Sigmoid colon (tissue), 7 donors: ENCODE results near the gene F8. TPM values are rescaled to one million over a fixed set of nuclear protein-coding genes. Genes with fewer than 3 reads are reported as not detected.
"Not testable (repeated sequence)": the region's sequence is repeated elsewhere in the genome, so short reads cannot be mapped to it uniquely, and the experiment has no call there.

Experiments
- DNase-seq: peaks from one replicate; pipeline ENCODE4 v3.0.0-alpha.2; 2019
- H3K27ac ChIP-seq, 4 donors: fragments of 200-600 bp; sonication (generic); one replicate each; pipeline ENCODE4 v1.5.1; 2016 to 2019; ENCODE audit warnings: mild to moderate bottlenecking in 1 of 4
- H3K27me3 ChIP-seq, 3 donors: fragments of 200-600 bp; sonication (generic); one replicate each; pipeline ENCODE4 v1.5.1; 2019; ENCODE audit warnings: mild to moderate bottlenecking in 1 of 3
- H3K36me3 ChIP-seq, 4 donors: fragments of 200-600 bp; sonication (generic); one replicate each; pipeline ENCODE4 v1.5.1; 2016 to 2019
- H3K4me1 ChIP-seq, 4 donors: fragments of 200-600 bp; sonication (generic); one replicate each; pipeline ENCODE4 v1.5.1; 2017 to 2019
- H3K4me3 ChIP-seq, 4 donors: fragments of 200-600 bp; sonication (generic); one replicate each; pipeline ENCODE4 v1.5.1; 2017 to 2019; ENCODE audit warnings: mild to moderate bottlenecking in 2 of 4, moderate library complexity in 1 of 4
- H3K9me3 ChIP-seq, 4 donors: fragments of 200-600 bp in 3 of 4; sonication (generic) in 3 of 4; one replicate each; pipeline versions ENCODE4 v1.5.1 to v1.6.1; 2013 to 2019
- EP300 ChIP-seq, 4 donors: sonication (generic); formaldehyde crosslinking; IDR thresholded peaks; one replicate each; pipeline ENCODE4 v1.6.1; 2017; ENCODE audit warnings: antibody characterized with exemption in 4 of 4
- POLR2A ChIP-seq, 2 donors: fragments of 450-650 bp; IDR thresholded peaks; one replicate each; pipeline ENCODE4 v1.6.1; 2016; ENCODE audit warnings: antibody characterized with exemption in 2 of 2, mild to moderate bottlenecking in 2 of 2, moderate library complexity in 2 of 2
- POLR2AphosphoS5 ChIP-seq, 4 donors: sonication (generic); formaldehyde crosslinking; IDR thresholded peaks; one replicate each; pipeline ENCODE4 v1.6.1; 2017; ENCODE audit warnings: antibody characterized with exemption in 4 of 4
- WGBS, 2 donors: extraction: QIAGEN DNeasy Blood & Tissue Kit; methylation state at CpG; one replicate each; pipeline ENCODE4 v1.1.7; 2013; 5-methylcytosine and 5-hydroxymethylcytosine counted together
- intact Hi-C: fragments of 100-400 bp; cut with DNase I; formaldehyde crosslinking; loops from one replicate; pipeline ENCODE4 v1.15.1; 2023
- polyA plus RNA-seq, 3 donors: library from polyadenylated mRNA; stranded (reverse); fragments of 200-250 nt; gene quantifications; one replicate each; pipeline ENCODE4 v1.2.3, GENCODE V29; 2013
- total RNA-seq, 4 donors: library from RNA; depleted of rRNA; stranded (reverse); fragments of >200 nt; gene quantifications; one replicate each; pipeline ENCODE4 v1.1.0, GENCODE V29; 2016
- TF ChIP-seq, protein P1 (sequence below), 4 experiments: fragments of 450-650 bp in 3 of 4; fragments of 200-600 bp in 1 of 4; IDR thresholded peaks; one replicate each; pipeline ENCODE4 v1.5.1; 2016 to 2019; ENCODE audit warnings: antibody characterized with exemption in 4 of 4, mild to moderate bottlenecking in 3 of 4, moderate library complexity in 2 of 4
- donor health status: healthy with polysubstance abuse.
- donor health status: Bipolar disorder and iron deficiency.
- donor health status: healthy.

Gene F8
- total and polyA plus RNA-seq, 7 donors, result 2.4 to 20.2 (median 10.0) TPM

- H3K36me3 ChIP-seq, result no peaks in the 10 kb centered on the region
- TF ChIP-seq EP300 (IDR thresholded peaks at IDR 0.05), result no peak
- TF ChIP-seq POLR2A (IDR thresholded peaks at IDR 0.05), result no peak
- TF ChIP-seq, protein P1, sequence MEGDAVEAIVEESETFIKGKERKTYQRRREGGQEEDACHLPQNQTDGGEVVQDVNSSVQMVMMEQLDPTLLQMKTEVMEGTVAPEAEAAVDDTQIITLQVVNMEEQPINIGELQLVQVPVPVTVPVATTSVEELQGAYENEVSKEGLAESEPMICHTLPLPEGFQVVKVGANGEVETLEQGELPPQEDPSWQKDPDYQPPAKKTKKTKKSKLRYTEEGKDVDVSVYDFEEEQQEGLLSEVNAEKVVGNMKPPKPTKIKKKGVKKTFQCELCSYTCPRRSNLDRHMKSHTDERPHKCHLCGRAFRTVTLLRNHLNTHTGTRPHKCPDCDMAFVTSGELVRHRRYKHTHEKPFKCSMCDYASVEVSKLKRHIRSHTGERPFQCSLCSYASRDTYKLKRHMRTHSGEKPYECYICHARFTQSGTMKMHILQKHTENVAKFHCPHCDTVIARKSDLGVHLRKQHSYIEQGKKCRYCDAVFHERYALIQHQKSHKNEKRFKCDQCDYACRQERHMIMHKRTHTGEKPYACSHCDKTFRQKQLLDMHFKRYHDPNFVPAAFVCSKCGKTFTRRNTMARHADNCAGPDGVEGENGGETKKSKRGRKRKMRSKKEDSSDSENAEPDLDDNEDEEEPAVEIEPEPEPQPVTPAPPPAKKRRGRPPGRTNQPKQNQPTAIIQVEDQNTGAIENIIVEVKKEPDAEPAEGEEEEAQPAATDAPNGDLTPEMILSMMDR (IDR thresholded peaks at IDR 0.05), result no peak
- TF ChIP-seq POLR2AphosphoS5 (IDR thresholded peaks at IDR 0.05), result no peak
- H3K27me3 ChIP-seq, result no peaks in the 10 kb centered on the region
- DNase-seq, result no peak
- H3K27ac ChIP-seq, result peak overlapping the region; percentile 90 to 96 (median 94)
- no peaks in the 10 kb centered on the region for H3K9me3 ChIP-seq
- H3K4me1 ChIP-seq, result peaks cover 0 to 14% (median 9%) of the 10 kb centered on the region in 4 donors
- H3K4me3 ChIP-seq, result peak overlapping the region; percentile 46 to 65 (median 62)
- WGBS, 2 donors, result 0 to 1% methylated on average over 16 of the region's 16 CpGs
- intact Hi-C loops, result loop anchor here (2.0 kb wide), 2 partner anchors 30 to 44 kb away; partner anchors contain the start of genes BRCC3, CMC4 and MTCP1
Observed at GRCh38 chrX:155026420-155026726, 3.9 kb upstream of the F8 start.

DNA sequence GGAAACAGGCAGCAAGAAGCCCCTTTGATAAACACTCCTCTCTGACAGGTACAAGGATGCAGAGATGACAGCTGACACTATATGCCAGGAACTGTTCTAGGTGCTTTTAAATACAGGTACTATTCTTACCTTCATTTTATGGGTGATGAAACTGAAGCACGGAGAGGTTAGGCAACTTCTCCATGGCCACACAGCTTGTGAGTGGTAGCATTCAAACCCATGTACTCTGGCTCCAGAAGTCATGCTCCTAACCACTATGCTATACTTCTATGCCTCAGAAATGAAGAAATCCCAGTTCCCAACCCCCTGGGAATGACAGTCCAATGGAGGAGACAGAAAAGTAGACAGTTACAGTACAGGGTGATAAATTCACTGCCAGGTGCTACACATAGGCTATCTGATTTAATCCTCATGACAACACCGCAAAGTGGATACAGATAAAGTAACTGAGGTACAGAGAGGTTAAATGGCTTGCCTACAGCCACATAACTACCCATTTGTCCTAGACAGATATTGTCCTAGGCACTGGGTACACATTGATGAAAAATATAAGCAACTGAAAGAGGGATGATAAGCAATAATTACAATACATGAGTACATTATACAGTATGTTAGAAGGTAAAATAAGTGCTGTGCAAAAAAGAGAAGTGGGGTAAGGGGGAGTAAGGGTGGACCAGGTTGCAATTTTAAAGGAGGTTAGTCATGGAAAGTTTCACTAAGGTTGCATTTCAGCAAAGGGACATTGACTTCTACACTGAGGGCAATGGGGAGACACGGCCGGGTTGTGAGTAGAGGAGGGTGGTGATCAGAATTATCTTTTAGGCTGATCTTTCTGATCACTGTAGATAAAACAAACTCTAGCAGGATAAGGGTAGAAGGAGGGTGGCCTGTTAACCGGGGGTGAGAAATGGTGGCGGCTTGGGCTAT, 1.6 kb upstream of the F8 start:
- H3K36me3 ChIP-seq, result no peaks in the 10 kb centered on the region
- peaks cover 0 to 13% (median 9%) of the 10 kb centered on the region in 4 donors for H3K4me1 ChIP-seq
- H3K27me3 ChIP-seq, result no peaks in the 10 kb centered on the region
- no peak overlapping the region for H3K27ac ChIP-seq
- H3K9me3 ChIP-seq, result no peaks in the 10 kb centered on the region
- H3K4me3 ChIP-seq, result no peak overlapping the region
- TF ChIP-seq, protein P1 (IDR thresholded peaks at IDR 0.05), result no peak
- TF ChIP-seq EP300 (IDR thresholded peaks at IDR 0.05) (no peak), POLR2A (IDR thresholded peaks at IDR 0.05) (no peak), POLR2AphosphoS5 (IDR thresholded peaks at IDR 0.05) (no peak)
- intact Hi-C loops, result no loop called here
- 85 to 87% methylated on average over 6 of the region's 6 CpGs for WGBS, 2 donors
- DNase-seq, result no peak

DNA sequence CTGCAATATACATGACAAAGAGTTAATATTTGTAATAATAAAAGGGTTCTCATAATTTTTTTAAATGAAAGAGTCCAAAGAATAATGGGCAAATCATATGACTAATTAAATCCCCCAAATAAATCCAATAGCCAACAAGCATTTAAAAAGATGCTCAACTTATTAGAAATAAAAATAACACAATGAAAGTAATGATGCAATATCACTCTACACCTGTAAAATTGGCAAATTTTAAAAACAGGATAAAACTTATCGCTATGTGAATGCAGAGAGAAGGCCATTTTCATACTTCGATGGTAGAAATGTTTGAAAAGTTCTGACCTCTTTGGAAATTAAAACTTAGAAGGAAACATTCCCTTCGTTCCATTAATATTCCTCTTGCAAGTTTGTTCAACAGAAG, 1.9 kb downstream of the F8 start:
- Histone ChIP-seq H3K9me3 (no peaks in the 10 kb centered on the region), H3K36me3 (no peaks in the 10 kb centered on the region), H3K4me3 (no peak overlapping the region), H3K4me1 (no peaks in the 10 kb centered on the region), H3K27ac (no peak overlapping the region), H3K27me3 (no peaks in the 10 kb centered on the region)
- no peak for DNase-seq
- WGBS, 2 donors, result 94 to 96% methylated on average over 3 of the region's 3 CpGs
- intact Hi-C loops, result no loop called here
- TF ChIP-seq POLR2AphosphoS5 (IDR thresholded peaks at IDR 0.05) (no peak), POLR2A (IDR thresholded peaks at IDR 0.05) (no peak), EP300 (IDR thresholded peaks at IDR 0.05) (no peak)
- TF ChIP-seq, protein P1 (IDR thresholded peaks at IDR 0.05), result no peak

- intact Hi-C loops, result no loop called here
- no peaks in the 10 kb centered on the region for H3K9me3 ChIP-seq
- DNase-seq, result no peak
- no peaks in the 10 kb centered on the region for H3K4me1 ChIP-seq
- TF ChIP-seq, protein P1 (IDR thresholded peaks at IDR 0.05), result no peak
- TF ChIP-seq POLR2A (IDR thresholded peaks at IDR 0.05), result no peak
- peak in 1 of 4 donors; percentile 41 for TF ChIP-seq POLR2AphosphoS5 (IDR thresholded peaks at IDR 0.05)
- TF ChIP-seq EP300 (IDR thresholded peaks at IDR 0.05), result no peak
- peak overlapping the region in 2 of 4 donors; percentile 25 to 45 for H3K27ac ChIP-seq
- no peaks in the 10 kb centered on the region for H3K36me3 ChIP-seq
- H3K4me3 ChIP-seq, result no peak overlapping the region
- no peaks in the 10 kb centered on the region for H3K27me3 ChIP-seq
- WGBS, 2 donors, result 79 to 80% methylated on average over 3 of the region's 3 CpGs
Observed at GRCh38 chrX:155009994-155010472, 12.5 kb downstream of the F8 start.

GRCh38 chrX:155008578-155008977, 13.9 kb downstream of the F8 start:
- H3K27me3 ChIP-seq, H3K4me1 ChIP-seq, H3K36me3 ChIP-seq, H3K4me3 ChIP-seq, H3K27ac ChIP-seq, intact Hi-C loops, H3K9me3 ChIP-seq, DNase-seq: not testable (repeated sequence)
- 94 to 98% methylated on average over 4 to 6 of the region's 12 CpGs for WGBS, 2 donors

DNA sequence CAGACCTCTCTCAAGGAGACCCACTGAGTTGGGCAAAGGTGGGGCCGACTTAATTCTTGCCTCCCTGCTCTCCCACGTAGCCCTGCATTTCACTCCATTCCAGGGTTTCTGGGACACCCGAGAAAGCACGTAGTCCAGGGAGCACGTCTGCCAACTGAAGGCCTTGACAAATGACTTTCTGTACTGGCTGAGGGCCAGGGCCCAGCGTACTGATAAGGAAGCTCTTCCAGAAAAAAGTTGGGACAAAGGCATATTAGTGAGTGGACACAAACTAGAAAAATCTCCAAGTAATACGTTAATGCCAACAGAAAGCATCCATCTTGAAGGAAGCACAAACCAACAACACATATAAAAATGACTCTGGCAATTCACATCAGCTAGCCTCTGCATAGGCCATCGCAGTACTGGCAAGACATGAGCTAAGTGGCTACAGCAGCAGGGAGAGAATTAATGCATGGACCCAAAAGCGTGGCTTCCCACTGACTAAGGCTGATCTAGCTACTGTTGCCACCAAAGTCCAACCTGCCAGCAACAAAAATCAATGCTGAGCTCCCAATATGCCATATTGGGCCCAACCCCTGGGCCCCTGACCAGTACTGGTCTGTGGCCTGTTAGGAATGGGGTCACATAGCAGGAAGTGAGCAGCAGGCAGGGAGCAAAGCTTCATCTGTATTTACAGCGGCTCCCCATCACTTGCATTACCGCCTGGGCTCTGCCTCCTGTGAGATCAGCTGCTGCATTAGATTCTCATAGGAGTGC, 15.4 kb downstream of the F8 start:
- not testable (repeated sequence) for H3K4me1 ChIP-seq

DNA sequence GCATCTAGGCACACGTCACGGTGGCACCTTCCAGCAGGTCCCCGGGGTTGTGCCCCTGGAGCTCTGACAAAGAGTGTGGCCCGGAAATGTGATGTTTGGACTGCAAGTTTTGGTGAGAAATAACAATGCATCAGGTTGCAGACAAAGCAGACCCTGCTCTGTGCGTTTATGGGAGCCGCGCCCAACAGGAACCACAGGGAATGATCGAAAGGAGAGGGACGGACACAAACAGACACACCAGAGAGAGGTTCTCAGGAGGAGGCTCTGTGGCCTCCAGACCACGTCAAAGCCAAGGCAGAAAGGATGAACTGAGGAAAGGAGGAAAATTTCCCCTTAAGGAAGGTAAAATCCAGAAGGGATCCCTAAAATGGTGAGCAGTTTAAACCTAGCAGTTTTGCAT, 16.1 kb downstream of the F8 start:
- DNase-seq, H3K36me3 ChIP-seq, intact Hi-C loops, H3K4me1 ChIP-seq, H3K9me3 ChIP-seq, H3K27ac ChIP-seq, H3K4me3 ChIP-seq, H3K27me3 ChIP-seq: not testable (repeated sequence)
- WGBS, 2 donors, result no CpG with 5 or more reads among the region's 10 CpGs

More for the DNA sequence above, 15.4 kb downstream of the F8 start:
- 63 to 80% methylated on average over 6 of the region's 11 CpGs for WGBS, 2 donors
- H3K27me3 ChIP-seq, H3K4me3 ChIP-seq, H3K27ac ChIP-seq, intact Hi-C loops, DNase-seq, H3K36me3 ChIP-seq, H3K9me3 ChIP-seq: not testable (repeated sequence)
